Kidney (tissue), 14 donors: ENCODE measurements around the gene F10. TPM values are rescaled to one million over a fixed set of nuclear protein-coding genes. Genes with fewer than 3 reads are reported as not detected.
"Not testable (repeated sequence)": the region's sequence is repeated elsewhere in the genome, so short reads cannot be mapped to it uniquely, and the experiment has no call there.

Experiments used
- DNase-seq, 5 donors: peaks; one replicate each; pipeline ENCODE4 v3.0.0-alpha.2; 2013 to 2020
- FAIRE-seq: peaks from 2 replicates; lab custom pipeline; 2012; peaks lifted over from hg19 to GRCh38; lab: Jason Lieb, UNC
- H3K27ac ChIP-seq, 2 donors: one replicate each; pipeline ENCODE4 v1.7.0; 2013; ENCODE audit warnings: low read depth in 2 of 2, low read length in 2 of 2, inconsistent platforms in 1 of 2
- H3K27me3 ChIP-seq: one replicate; pipeline ENCODE4 v1.7.1; 2013; ENCODE audit warnings: low read length, inconsistent platforms; ENCODE audit not compliant: control insufficient read depth, insufficient read depth
- H3K36me3 ChIP-seq, 3 donors: one replicate each; pipeline versions ENCODE4 v1.7.0 to v1.7.1; 2013; ENCODE audit warnings: low read length in 3 of 3, control low read depth in 1 of 3, inconsistent platforms in 1 of 3; ENCODE audit not compliant: insufficient read depth in 3 of 3, control insufficient read depth in 2 of 3
- H3K4me1 ChIP-seq, 3 donors: one replicate each; pipeline versions ENCODE4 v1.7.0 to v1.7.1; 2013; ENCODE audit warnings: low read length in 3 of 3, inconsistent platforms in 1 of 3, low read depth in 1 of 3; ENCODE audit not compliant: control insufficient read depth in 2 of 3, insufficient read depth in 2 of 3
- H3K4me3 ChIP-seq, 3 donors: one replicate each; pipeline versions ENCODE4 v1.7.0 to v1.8.1; 2013; ENCODE audit warnings: low read length in 3 of 3, control low read depth in 1 of 3, inconsistent platforms in 1 of 3
- H3K9ac ChIP-seq, 3 donors: one replicate each; pipeline versions ENCODE4 v1.7.0 to v1.7.1; 2013; ENCODE audit warnings: low read length in 3 of 3, control low read depth in 1 of 3, inconsistent platforms in 1 of 3
- H3K9me3 ChIP-seq, 3 donors: one replicate each; pipeline versions ENCODE4 v1.7.0 to v1.7.1; 2013; ENCODE audit warnings: low read length in 3 of 3, control low read depth in 1 of 3, inconsistent platforms in 1 of 3; ENCODE audit not compliant: control insufficient read depth in 2 of 3, insufficient read depth in 1 of 3
- intact Hi-C: fragments of 100-400 bp; cut with DNase I; formaldehyde crosslinking; loops from one replicate; pipeline ENCODE4 v1.11.1; 2022
- polyA plus RNA-seq: library from polyadenylated mRNA; stranded (reverse); fragments of 350-450 nt; fragmentation: Illumina TruSeq; extraction: RNeasy Lipid Tissue Mini Kit (QIAGEN cat#74804); gene quantifications from one replicate; pipeline ENCODE4 v1.2.3, GENCODE V29; 2014; ENCODE audit warnings: low read depth, low replicate concordance; ENCODE audit not compliant: insufficient read depth
- total RNA-seq: library from RNA; stranded (reverse); fragmentation: NEBNext Ultra II Directional; extraction: Animal tissue kit (Norgen Biotek cat#: 25700); gene quantifications from one replicate; pipeline ENCODE4 v1.2.1, GENCODE V29; 2021
- TF ChIP-seq, protein P1 (sequence below): IDR thresholded peaks from 3 replicates; pipeline ENCODE4 v1.5.1; 2012; ENCODE audit warnings: mild to moderate bottlenecking, moderate library complexity, borderline replicate concordance; ENCODE audit not compliant: insufficient read depth; ENCODE audit errors: extremely low read depth
- donor health status: control.
- donor health status: control.
- donor health status: control.
- donor health status: control.
- donor health status: control.
- donor health status: DM: yes; HTN: yes; CAD: no.
- donor health status: Normal renal cell carcinoma (clear cell type).

The F10 gene
- total and polyA plus RNA-seq, 2 donors from 2014 or later: 5.1 to 6.8 TPM

DNA sequence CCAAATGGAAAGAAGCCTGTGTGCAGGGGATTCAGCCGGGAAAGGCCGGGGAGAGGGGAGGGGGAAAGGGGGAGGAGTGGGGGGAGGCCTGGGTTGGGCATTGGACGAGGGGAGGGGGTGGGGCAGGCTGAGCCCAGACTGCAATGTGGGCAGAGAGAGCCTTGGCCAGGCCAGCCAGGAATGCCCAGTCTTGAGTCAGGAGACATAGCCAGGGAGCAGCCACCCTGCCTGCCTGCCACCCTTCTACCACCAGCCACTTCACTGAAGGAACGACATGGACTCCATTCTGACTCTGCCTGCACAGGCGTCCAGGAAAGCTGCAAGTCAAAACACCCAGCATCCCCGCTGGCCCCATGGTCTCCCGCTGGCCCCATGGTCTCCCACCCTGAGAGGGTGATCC lies 36.3 kb downstream of the F10 start:
- TF ChIP-seq, protein P1, sequence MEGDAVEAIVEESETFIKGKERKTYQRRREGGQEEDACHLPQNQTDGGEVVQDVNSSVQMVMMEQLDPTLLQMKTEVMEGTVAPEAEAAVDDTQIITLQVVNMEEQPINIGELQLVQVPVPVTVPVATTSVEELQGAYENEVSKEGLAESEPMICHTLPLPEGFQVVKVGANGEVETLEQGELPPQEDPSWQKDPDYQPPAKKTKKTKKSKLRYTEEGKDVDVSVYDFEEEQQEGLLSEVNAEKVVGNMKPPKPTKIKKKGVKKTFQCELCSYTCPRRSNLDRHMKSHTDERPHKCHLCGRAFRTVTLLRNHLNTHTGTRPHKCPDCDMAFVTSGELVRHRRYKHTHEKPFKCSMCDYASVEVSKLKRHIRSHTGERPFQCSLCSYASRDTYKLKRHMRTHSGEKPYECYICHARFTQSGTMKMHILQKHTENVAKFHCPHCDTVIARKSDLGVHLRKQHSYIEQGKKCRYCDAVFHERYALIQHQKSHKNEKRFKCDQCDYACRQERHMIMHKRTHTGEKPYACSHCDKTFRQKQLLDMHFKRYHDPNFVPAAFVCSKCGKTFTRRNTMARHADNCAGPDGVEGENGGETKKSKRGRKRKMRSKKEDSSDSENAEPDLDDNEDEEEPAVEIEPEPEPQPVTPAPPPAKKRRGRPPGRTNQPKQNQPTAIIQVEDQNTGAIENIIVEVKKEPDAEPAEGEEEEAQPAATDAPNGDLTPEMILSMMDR: no peak
- no peak for FAIRE-seq
- intact Hi-C loops: no loop called here

DNA sequence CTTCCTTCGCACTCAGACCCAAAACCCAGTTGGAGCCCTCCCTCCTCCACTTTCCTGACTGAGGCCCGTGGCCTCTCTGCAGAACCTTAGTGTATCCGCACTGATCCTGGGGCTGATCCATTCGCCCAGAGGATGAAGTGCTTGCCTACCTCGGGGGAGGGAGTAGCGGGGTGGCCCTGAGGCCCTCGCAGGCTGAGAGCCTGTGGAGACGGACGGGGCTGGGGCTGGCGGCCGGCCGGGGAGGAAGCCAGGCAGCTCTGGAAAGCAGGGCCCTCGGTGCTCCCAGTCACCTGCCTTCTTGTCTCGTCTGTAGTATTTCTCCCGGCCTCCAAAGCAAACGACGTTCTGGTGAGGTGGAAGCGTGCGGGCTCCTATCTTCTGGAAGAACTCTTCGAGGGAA lies 37.1 kb downstream of the F10 start:
- no peak overlapping the region for H3K9ac ChIP-seq
- H3K9me3 ChIP-seq: no peaks in the 10 kb centered on the region
- no peak for FAIRE-seq
- TF ChIP-seq, protein P1: no peak
- no peaks in the 10 kb centered on the region for H3K36me3 ChIP-seq
- intact Hi-C loops: no loop called here
- no peaks in the 10 kb centered on the region for H3K27me3 ChIP-seq
- H3K4me3 ChIP-seq: no peak overlapping the region
- no peak for DNase-seq
- H3K27ac ChIP-seq: no peak overlapping the region
- peaks cover 0 to 6% (median 0%) of the 10 kb centered on the region in 3 donors for H3K4me1 ChIP-seq

More for the DNA sequence above, 36.3 kb downstream of the F10 start:
- Histone ChIP-seq H3K27ac (no peak overlapping the region), H3K9ac (no peak overlapping the region), H3K36me3 (no peaks in the 10 kb centered on the region), H3K27me3 (no peaks in the 10 kb centered on the region), H3K4me1 (peaks cover 0 to 8% (median 0%) of the 10 kb centered on the region in 3 donors), H3K9me3 (no peaks in the 10 kb centered on the region), H3K4me3 (peak overlapping the region in 2 of 3 donors; percentile 48 to 58)
- no peak for DNase-seq

DNA sequence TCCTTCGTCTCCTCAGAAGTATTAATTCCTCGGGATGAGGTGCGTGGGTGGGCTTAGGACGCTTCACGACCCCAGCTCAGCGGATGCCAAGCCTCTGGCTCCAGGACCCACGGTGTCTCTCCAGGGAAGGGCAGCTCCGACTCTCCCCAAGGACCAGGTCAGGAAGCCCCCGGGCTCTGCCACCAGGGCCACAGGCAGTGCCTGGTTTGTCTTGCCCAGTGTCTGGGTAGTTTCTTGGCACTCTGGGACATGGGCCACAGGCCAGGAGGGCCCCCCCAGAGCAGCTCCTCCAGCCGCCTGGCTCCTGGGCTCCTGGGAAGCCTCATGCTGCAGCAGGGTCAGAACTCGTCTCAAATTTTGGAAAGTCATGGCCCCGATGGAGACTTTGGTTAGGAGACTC lies 38.4 kb downstream of the F10 start:
- Histone ChIP-seq H3K27me3 (no peaks in the 10 kb centered on the region), H3K4me1 (peaks cover 0 to 5% (median 0%) of the 10 kb centered on the region in 3 donors), H3K9me3 (no peaks in the 10 kb centered on the region), H3K4me3 (no peak overlapping the region), H3K27ac (no peak overlapping the region), H3K9ac (no peak overlapping the region), H3K36me3 (no peaks in the 10 kb centered on the region)
- TF ChIP-seq, protein P1: no peak
- DNase-seq (peak in 1 of 5 donors; percentile 32), FAIRE-seq (no peak)
- intact Hi-C loops: no loop called here

DNA sequence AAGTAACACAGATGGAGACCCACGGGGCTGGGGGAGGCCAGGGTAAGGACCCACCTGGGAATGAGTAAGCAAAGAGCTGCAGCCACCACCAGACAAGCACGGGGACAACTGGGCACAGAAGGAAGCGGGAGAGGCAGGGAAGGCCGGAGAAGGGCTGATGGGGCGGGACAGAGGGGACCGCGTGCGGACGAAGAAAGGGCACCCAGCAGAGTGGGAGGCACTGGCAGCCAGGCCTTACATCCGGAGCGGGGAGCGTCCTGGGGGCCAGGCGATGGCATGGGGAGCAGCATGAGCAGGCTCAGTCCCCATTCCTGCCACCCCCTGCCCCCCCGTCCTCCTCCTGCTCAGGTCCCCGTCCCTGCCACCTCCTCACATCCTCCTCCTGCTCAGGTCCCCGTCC lies 38.8 kb downstream of the F10 start:
- intact Hi-C loops: no loop called here
- Histone ChIP-seq H3K9me3 (no peaks in the 10 kb centered on the region), H3K36me3 (no peaks in the 10 kb centered on the region), H3K27me3 (no peaks in the 10 kb centered on the region), H3K27ac (no peak overlapping the region), H3K9ac (no peak overlapping the region), H3K4me3 (no peak overlapping the region), H3K4me1 (peaks cover 0 to 5% (median 0%) of the 10 kb centered on the region in 3 donors)
- DNase-seq (no peak), FAIRE-seq (no peak)
- TF ChIP-seq, protein P1: no peak

DNA sequence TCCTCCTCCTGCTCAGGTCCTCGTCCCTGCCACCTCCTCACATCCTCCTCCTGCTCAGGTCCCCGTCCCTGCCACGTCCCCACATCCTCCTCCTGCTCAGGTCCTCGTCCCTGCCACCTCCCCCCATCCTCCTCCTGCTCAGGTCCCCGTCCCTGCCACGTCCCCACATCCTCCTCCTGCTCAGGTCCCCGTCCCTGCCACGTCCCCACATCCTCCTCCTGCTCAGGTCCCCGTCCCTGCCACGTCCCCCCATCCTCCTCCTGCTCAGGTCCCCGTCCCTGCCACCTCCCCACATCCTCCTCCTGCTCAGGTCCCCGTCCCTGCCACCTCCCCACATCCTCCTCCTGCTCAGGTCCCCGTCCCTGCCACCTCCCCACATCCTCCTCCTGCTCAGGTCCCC lies 39.4 kb downstream of the F10 start:
- H3K36me3 ChIP-seq, H3K4me1 ChIP-seq, H3K4me3 ChIP-seq, DNase-seq, intact Hi-C loops, H3K27me3 ChIP-seq, H3K9ac ChIP-seq, H3K9me3 ChIP-seq, H3K27ac ChIP-seq, FAIRE-seq: not testable (repeated sequence)
